Gastroesophageal sphincter (tissue), 4 donors: ENCODE data around the gene QPCT. TPM values are rescaled to one million over a fixed set of nuclear protein-coding genes. Genes with fewer than 3 reads are reported as not detected.
"Not testable (repeated sequence)": the region's sequence is repeated elsewhere in the genome, so short reads cannot be mapped to it uniquely, and the experiment has no call there.

ENCODE experiments used
- ATAC-seq: fragments of 150-250 bp; one replicate; pipeline ENCODE4 v1.9.1; 2016; ENCODE audit warnings: mild to moderate bottlenecking, moderate library complexity
- H3K27ac ChIP-seq, 4 donors: fragments of 200-600 bp; sonication (generic) in 3 of 4; 1 replicate in 3 of 4; 2 replicates in 1 of 4; pipeline ENCODE4 v1.5.1; 2016 to 2019
- H3K27me3 ChIP-seq: fragments of 200-600 bp; sonication (generic); one replicate; pipeline ENCODE4 v1.5.1; 2019
- H3K36me3 ChIP-seq, 2 donors: fragments of 200-600 bp; sonication (generic); one replicate each; pipeline ENCODE4 v1.5.1; 2019; ENCODE audit warnings: control low read depth in 1 of 2
- H3K4me1 ChIP-seq, 3 donors: fragments of 200-600 bp; sonication (generic); 1 replicate in 2 of 3; 2 replicates in 1 of 3; pipeline ENCODE4 v1.5.1; 2016 to 2019; ENCODE audit warnings: control low read depth in 2 of 3
- H3K4me3 ChIP-seq, 2 donors: fragments of 200-600 bp; sonication (generic); one replicate each; pipeline ENCODE4 v1.5.1; 2019; ENCODE audit warnings: mild to moderate bottlenecking in 1 of 2, moderate library complexity in 1 of 2
- H3K9me3 ChIP-seq, 3 donors: fragments of 200-600 bp; sonication (generic); one replicate each; pipeline ENCODE4 v1.5.1; 2017 to 2019; ENCODE audit warnings: control low read depth in 2 of 3
- EP300 ChIP-seq: sonication (generic); formaldehyde crosslinking; IDR thresholded peaks from one replicate; pipeline ENCODE4 v1.6.1; 2017; ENCODE audit warnings: antibody characterized with exemption, mild to moderate bottlenecking
- POLR2A ChIP-seq, 2 donors: fragments of 450-650 bp; IDR thresholded peaks; one replicate each; pipeline ENCODE4 v1.6.1; 2017; ENCODE audit warnings: antibody characterized with exemption in 2 of 2, mild to moderate bottlenecking in 2 of 2, moderate library complexity in 1 of 2
- POLR2AphosphoS5 ChIP-seq: sonication (generic); formaldehyde crosslinking; IDR thresholded peaks from one replicate; pipeline ENCODE4 v1.6.1; 2017; ENCODE audit warnings: antibody characterized with exemption
- WGBS, 2 donors: methylation state at CpG; one replicate each; pipeline ENCODE4 v1.1.5; 2018; ENCODE audit warnings: low coverage in 1 of 2; 5-methylcytosine and 5-hydroxymethylcytosine counted together
- total RNA-seq, 4 donors: library from RNA; depleted of rRNA; stranded (reverse); fragments of >200 nt; gene quantifications; one replicate each; pipeline ENCODE4 v1.1.0, GENCODE V29; 2016
- TF ChIP-seq, protein P1 (sequence below), 4 experiments: fragments of 200-600 bp in 2 of 4; fragments of 450-650 bp in 2 of 4; sonication (generic) in 1 of 4; IDR thresholded peaks; one replicate each; pipeline ENCODE4 v1.5.1; 2017 to 2019; ENCODE audit warnings: antibody characterized with exemption in 4 of 4, mild to moderate bottlenecking in 2 of 4, moderate library complexity in 2 of 4

Gene QPCT
- total RNA-seq, 4 donors from 2014 or later = 1.5 to 5.2 (median 2.6) TPM

- peaks cover 0 to 9% (median 0%) of the 10 kb centered on the region in 3 donors for H3K4me1 ChIP-seq
- H3K9me3 ChIP-seq = no peaks in the 10 kb centered on the region
- TF ChIP-seq POLR2A (IDR thresholded peaks at IDR 0.05) = no peak
- no peak for TF ChIP-seq EP300
- TF ChIP-seq POLR2AphosphoS5 = no peak
- TF ChIP-seq, protein P1, sequence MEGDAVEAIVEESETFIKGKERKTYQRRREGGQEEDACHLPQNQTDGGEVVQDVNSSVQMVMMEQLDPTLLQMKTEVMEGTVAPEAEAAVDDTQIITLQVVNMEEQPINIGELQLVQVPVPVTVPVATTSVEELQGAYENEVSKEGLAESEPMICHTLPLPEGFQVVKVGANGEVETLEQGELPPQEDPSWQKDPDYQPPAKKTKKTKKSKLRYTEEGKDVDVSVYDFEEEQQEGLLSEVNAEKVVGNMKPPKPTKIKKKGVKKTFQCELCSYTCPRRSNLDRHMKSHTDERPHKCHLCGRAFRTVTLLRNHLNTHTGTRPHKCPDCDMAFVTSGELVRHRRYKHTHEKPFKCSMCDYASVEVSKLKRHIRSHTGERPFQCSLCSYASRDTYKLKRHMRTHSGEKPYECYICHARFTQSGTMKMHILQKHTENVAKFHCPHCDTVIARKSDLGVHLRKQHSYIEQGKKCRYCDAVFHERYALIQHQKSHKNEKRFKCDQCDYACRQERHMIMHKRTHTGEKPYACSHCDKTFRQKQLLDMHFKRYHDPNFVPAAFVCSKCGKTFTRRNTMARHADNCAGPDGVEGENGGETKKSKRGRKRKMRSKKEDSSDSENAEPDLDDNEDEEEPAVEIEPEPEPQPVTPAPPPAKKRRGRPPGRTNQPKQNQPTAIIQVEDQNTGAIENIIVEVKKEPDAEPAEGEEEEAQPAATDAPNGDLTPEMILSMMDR (IDR thresholded peaks at IDR 0.05) = no peak
- ATAC-seq = no peak
- H3K27me3 ChIP-seq = no peaks in the 10 kb centered on the region
- no peak overlapping the region for H3K4me3 ChIP-seq
- H3K36me3 ChIP-seq = no peaks in the 10 kb centered on the region
- WGBS, 2 donors = 95% methylated on average over 6 of the region's 7 CpGs; no CpG with 5 or more reads in 1 of the 2 donors
- no peak overlapping the region for H3K27ac ChIP-seq
Measured at GRCh38 chr2:37378411-37378810, 34.0 kb downstream of the QPCT start.

DNA sequence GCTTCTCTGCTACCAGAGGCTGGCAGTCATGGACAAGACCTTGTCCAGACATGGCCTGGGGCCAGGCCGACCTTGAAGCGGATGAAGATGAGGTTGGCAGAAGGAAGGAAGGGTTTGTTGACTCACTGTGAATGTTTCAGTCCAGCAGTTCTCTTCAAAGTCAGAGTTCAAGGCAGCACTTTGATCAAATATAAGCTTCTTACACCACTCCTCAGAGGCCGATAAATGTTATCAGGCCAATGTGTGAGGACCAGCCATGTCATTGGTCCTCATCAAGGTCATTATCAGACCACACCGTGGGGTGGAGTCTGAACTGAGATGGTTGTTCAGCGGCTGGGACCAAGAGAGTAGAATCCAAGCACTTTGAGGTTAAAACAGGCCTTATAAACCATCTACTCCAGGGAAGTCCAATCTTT, 35.5 kb downstream of the QPCT start:
- no peak for TF ChIP-seq EP300
- no peak for TF ChIP-seq POLR2AphosphoS5
- TF ChIP-seq, protein P1 (IDR thresholded peaks at IDR 0.05) = no peak
- TF ChIP-seq POLR2A (IDR thresholded peaks at IDR 0.05) = no peak
- no peaks in the 10 kb centered on the region for H3K27me3 ChIP-seq
- 87 to 96% methylated on average over 4 to 5 of the region's 5 CpGs for WGBS, 2 donors
- H3K36me3 ChIP-seq = no peaks in the 10 kb centered on the region
- H3K4me3 ChIP-seq = no peak overlapping the region
- no peaks in the 10 kb centered on the region for H3K9me3 ChIP-seq
- H3K27ac ChIP-seq = no peak overlapping the region
- peaks cover 0 to 9% (median 0%) of the 10 kb centered on the region in 3 donors for H3K4me1 ChIP-seq
- no peak for ATAC-seq

- not testable (repeated sequence) for H3K27ac ChIP-seq, H3K27me3 ChIP-seq, ATAC-seq, H3K36me3 ChIP-seq, H3K4me3 ChIP-seq, H3K9me3 ChIP-seq, H3K4me1 ChIP-seq
- WGBS, 2 donors = 65 to 80% methylated on average over 4 of the region's 4 CpGs
Measured at GRCh38 chr2:37380787-37381186, 36.4 kb downstream of the QPCT start.

- not testable (repeated sequence) for H3K27me3 ChIP-seq, H3K9me3 ChIP-seq, H3K27ac ChIP-seq, H3K4me3 ChIP-seq, H3K36me3 ChIP-seq, ATAC-seq, H3K4me1 ChIP-seq
- WGBS, 2 donors = 80% methylated on average over 1 of the region's 4 CpGs
Measured at GRCh38 chr2:37384261-37384660, 39.8 kb downstream of the QPCT start.

DNA sequence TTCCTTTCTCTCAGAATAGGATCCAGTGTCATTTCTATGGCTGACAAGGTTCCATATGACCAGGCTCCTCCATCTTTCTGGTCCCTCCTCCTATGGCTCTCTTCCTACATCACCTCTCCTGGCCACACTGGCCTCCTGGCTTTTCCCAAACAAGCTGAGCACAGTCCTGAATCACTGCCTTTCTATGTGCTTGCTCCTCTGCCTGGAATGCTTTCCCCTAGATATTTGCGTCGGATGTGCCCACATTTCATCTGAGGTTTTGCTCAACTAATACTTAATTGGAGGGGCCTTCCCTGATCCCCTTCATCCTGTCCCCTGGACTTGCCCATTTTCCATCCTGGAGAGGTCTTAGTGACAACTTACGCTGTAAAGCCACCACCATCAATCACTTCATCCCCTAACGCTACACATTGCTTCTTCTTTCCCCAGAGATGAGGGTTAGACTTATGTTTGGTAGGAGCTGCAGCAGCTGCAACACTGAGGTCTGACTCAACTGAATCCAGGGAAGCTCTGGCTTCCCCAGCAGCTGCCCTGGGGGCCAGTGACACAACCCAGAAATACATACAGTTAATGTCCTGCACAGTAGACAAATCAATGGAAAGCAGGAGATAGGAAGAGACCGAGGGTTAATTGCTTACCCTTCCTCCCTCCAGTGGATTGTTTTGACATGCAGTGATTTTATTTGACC, 42.9 kb downstream of the QPCT start:
- Histone ChIP-seq H3K36me3 (no peaks in the 10 kb centered on the region), H3K27ac (no peak overlapping the region), H3K27me3 (no peaks in the 10 kb centered on the region), H3K4me3 (no peak overlapping the region), H3K9me3 (no peaks in the 10 kb centered on the region), H3K4me1 (peaks cover 0 to 6% (median 0%) of the 10 kb centered on the region in 3 donors)
- ATAC-seq = no peak
- 29 to 93% methylated on average over 1 to 5 of the region's 5 CpGs for WGBS, 2 donors
- TF ChIP-seq, protein P1 (IDR thresholded peaks at IDR 0.05) = no peak
- TF ChIP-seq POLR2A (IDR thresholded peaks at IDR 0.05) (no peak), EP300 (no peak), POLR2AphosphoS5 (no peak)

DNA sequence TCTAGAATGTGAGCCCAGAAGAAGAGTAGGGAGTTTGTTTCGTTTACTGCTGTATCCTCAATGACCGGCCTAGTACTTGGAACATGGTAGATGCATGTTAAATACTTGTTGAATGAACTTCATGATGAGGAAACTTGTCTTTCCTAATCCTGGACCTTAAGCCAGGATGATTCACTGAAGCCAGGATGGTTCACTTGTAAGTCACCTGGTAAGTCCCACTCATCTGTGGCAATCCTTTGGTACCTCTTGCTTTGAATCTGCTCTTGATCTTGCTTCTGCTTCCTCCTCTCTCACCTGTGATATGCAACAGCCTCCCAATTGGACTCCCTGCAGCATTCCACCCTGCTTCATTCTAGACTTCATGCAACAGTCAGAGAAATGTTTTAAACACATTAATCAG, 43.6 kb downstream of the QPCT start:
- no peaks in the 10 kb centered on the region for H3K9me3 ChIP-seq
- TF ChIP-seq, protein P1 (IDR thresholded peaks at IDR 0.05) = no peak
- TF ChIP-seq POLR2A (IDR thresholded peaks at IDR 0.05) (no peak), EP300 (no peak), POLR2AphosphoS5 (no peak)
- H3K36me3 ChIP-seq = no peaks in the 10 kb centered on the region
- WGBS, 2 donors = 90 to 100% methylated on average over 2 of the region's 2 CpGs
- ATAC-seq = no peak
- H3K4me1 ChIP-seq = peaks cover 0 to 6% (median 0%) of the 10 kb centered on the region in 3 donors
- no peak overlapping the region for H3K27ac ChIP-seq
- H3K27me3 ChIP-seq = no peaks in the 10 kb centered on the region
- H3K4me3 ChIP-seq = no peak overlapping the region
